Measurements from ENCODE around the gene STK32C.

Gene STK32C

GRCh38 chr10:132238371-132239125 is 69.2 kb downstream of the STK32C start:
- no peak for DNase-seq (ENCODE audit: low read depth in 1 of 2, low spot score in 1 of 2)
- TF ChIP-seq POLR2AphosphoS5 (IDR thresholded peaks at IDR 0.05; ENCODE audit: low read depth), result no peak
- no peak for TF ChIP-seq SPI1 (IDR thresholded peaks at IDR 0.05; ENCODE audit: borderline replicate concordance, low read depth)
- TF ChIP-seq GABPA (IDR thresholded peaks at IDR 0.05; ENCODE audit: low read depth), result no peak
- TF ChIP-seq CTCF (IDR thresholded peaks at IDR 0.05; ENCODE audit: insufficient read depth, low read length), result no peak
- TF ChIP-seq, protein P1, sequence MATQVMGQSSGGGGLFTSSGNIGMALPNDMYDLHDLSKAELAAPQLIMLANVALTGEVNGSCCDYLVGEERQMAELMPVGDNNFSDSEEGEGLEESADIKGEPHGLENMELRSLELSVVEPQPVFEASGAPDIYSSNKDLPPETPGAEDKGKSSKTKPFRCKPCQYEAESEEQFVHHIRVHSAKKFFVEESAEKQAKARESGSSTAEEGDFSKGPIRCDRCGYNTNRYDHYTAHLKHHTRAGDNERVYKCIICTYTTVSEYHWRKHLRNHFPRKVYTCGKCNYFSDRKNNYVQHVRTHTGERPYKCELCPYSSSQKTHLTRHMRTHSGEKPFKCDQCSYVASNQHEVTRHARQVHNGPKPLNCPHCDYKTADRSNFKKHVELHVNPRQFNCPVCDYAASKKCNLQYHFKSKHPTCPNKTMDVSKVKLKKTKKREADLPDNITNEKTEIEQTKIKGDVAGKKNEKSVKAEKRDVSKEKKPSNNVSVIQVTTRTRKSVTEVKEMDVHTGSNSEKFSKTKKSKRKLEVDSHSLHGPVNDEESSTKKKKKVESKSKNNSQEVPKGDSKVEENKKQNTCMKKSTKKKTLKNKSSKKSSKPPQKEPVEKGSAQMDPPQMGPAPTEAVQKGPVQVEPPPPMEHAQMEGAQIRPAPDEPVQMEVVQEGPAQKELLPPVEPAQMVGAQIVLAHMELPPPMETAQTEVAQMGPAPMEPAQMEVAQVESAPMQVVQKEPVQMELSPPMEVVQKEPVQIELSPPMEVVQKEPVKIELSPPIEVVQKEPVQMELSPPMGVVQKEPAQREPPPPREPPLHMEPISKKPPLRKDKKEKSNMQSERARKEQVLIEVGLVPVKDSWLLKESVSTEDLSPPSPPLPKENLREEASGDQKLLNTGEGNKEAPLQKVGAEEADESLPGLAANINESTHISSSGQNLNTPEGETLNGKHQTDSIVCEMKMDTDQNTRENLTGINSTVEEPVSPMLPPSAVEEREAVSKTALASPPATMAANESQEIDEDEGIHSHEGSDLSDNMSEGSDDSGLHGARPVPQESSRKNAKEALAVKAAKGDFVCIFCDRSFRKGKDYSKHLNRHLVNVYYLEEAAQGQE (IDR thresholded peaks at IDR 0.05; ENCODE audit: insufficient replicate concordance, low read depth), result no peak
- Histone ChIP-seq H3K27me3 (ENCODE audit: insufficient read depth, poor library complexity, severe bottlenecking) (peaks cover 2% of the 10 kb centered on the region), H3K27ac (replicated peaks) (no peak overlapping the region), H3K4me3 (replicated peaks; ENCODE audit: insufficient read depth, low read length) (no peak overlapping the region)

DNA sequence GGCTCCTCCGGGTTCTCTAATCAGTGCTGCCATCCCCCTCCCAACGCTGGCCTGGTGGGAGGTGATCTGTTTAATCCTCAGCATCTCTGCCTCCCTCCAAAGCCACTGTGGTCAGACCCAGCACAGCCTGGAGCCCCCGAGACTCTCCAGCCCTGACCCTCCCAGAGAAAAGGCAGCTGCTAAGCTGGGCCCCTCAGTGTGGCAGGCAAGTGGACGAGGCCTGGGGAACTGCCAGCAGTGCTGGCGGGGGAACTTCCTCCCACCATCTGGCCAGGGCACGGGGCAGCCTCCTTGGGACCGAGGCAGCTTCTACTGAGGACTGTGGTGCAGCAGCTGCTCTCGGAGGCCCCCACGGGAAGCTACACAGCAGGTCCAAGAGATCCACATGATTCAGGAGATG is 69.9 kb downstream of the STK32C start:
- DNase-seq (ENCODE audit: low read depth in 1 of 2, low spot score in 1 of 2), result no peak
- Histone ChIP-seq H3K27ac (replicated peaks) (no peak overlapping the region), H3K4me3 (replicated peaks; ENCODE audit: insufficient read depth, low read length) (no peak overlapping the region), H3K27me3 (ENCODE audit: insufficient read depth, poor library complexity, severe bottlenecking) (peaks cover 2% of the 10 kb centered on the region)
- TF ChIP-seq POLR2AphosphoS5 (IDR thresholded peaks at IDR 0.05; ENCODE audit: low read depth) (no peak), GABPA (IDR thresholded peaks at IDR 0.05; ENCODE audit: low read depth) (no peak), SPI1 (IDR thresholded peaks at IDR 0.05; ENCODE audit: borderline replicate concordance, low read depth) (no peak), CTCF (IDR thresholded peaks at IDR 0.05; ENCODE audit: insufficient read depth, low read length) (no peak)
- TF ChIP-seq, protein P1 (IDR thresholded peaks at IDR 0.05; ENCODE audit: insufficient replicate concordance, low read depth), result no peak

DNA sequence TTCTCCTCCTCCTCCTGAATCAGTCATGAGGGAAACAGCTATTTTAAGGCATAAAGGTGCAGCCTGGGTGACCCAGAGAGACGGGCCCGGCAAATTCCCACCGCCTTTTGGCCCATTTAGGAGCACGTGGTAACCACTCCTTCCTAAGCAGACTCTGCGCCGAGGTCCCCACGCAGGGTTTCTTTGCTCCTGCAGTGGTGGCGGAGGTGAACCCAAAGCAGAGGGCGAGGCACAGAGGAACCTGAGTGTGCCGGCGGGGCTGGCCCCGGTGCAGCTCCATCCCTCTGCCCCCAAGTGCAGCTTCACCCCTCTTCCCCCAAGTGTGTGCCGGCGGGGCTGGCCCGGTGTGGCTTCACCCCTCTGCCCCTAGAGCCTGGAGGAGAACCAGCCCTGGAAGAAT is 70.4 kb downstream of the STK32C start:
- TF ChIP-seq GABPA (IDR thresholded peaks at IDR 0.05; ENCODE audit: low read depth), result no peak
- TF ChIP-seq, protein P1 (IDR thresholded peaks at IDR 0.05; ENCODE audit: insufficient replicate concordance, low read depth), result no peak
- TF ChIP-seq SPI1 (IDR thresholded peaks at IDR 0.05; ENCODE audit: borderline replicate concordance, low read depth), result no peak
- no peak for TF ChIP-seq CTCF (IDR thresholded peaks at IDR 0.05; ENCODE audit: insufficient read depth, low read length)
- TF ChIP-seq POLR2AphosphoS5 (IDR thresholded peaks at IDR 0.05; ENCODE audit: low read depth), result no peak
- no peak overlapping the region for H3K4me3 ChIP-seq (replicated peaks; ENCODE audit: insufficient read depth, low read length)
- H3K27me3 ChIP-seq (ENCODE audit: insufficient read depth, poor library complexity, severe bottlenecking), result peaks cover 2% of the 10 kb centered on the region
- H3K27ac ChIP-seq (replicated peaks), result no peak overlapping the region
- no peak for DNase-seq (ENCODE audit: low read depth in 1 of 2, low spot score in 1 of 2)
